Endothelial cell of umbilical vein (primary cell): Measurements from ENCODE around the gene TSNAX. TPM values are rescaled to one million over a fixed set of nuclear protein-coding genes. Genes with fewer than 3 reads are reported as not detected.

Source experiments
- BruUV-seq: library from RNA; stranded (reverse); fragments of 400-500 nt; replicated peaks from 2 replicates; lab custom pipeline; 2021; lab: Mats Ljungman, UMichigan
- CTCF ChIA-PET: fragments of 300-600, 350-600 bp; sonication (Branson Sonifier 250); formaldehyde crosslinking; loops from one replicate; lab custom pipeline; 2021; ENCODE audit warnings: antibody characterized with exemption, inconsistent platforms; lab: Charles Lee
- POLR2A ChIA-PET: fragments of 300-600, 350-600 bp; sonication (Branson Sonifier 250); formaldehyde crosslinking; loops from one replicate; lab custom pipeline; 2021; ENCODE audit warnings: antibody characterized with exemption, inconsistent platforms; lab: Charles Lee
- DNase-seq: peaks from one replicate; pipeline ENCODE4 v3.0.0-alpha.2; 2011; ENCODE audit warnings: low read depth, low spot score
- FAIRE-seq: peaks from 2 replicates; lab custom pipeline; 2011; peaks lifted over from hg19 to GRCh38; lab: Jason Lieb, UNC
- H2AFZ ChIP-seq: 2 replicates; pipeline ENCODE4 v1.6.0; 2012; ENCODE audit warnings: low read depth, low read length, control low read depth, inconsistent platforms
- H3K27ac ChIP-seq: 2 replicates; pipeline ENCODE4 v1.5.1; 2011; ENCODE audit warnings: low read depth, mild to moderate bottlenecking, control low read depth, low read length, moderate library complexity; ENCODE audit not compliant: insufficient read depth
- H3K27me3 ChIP-seq, 2 experiments: 2 replicates each; pipeline versions ENCODE4 v1.6.0 to v1.6.1; 2011; ENCODE audit warnings: low read length in 2 of 2, mixed read lengths in 1 of 2; ENCODE audit not compliant: control insufficient read depth in 2 of 2, insufficient read depth in 2 of 2
- H3K36me3 ChIP-seq, 2 experiments: 2 replicates in 1 of 2; 3 replicates in 1 of 2; pipeline ENCODE4 v1.5.1; 2011; ENCODE audit warnings: low read length in 2 of 2, mild to moderate bottlenecking in 1 of 2, moderate library complexity in 1 of 2; ENCODE audit not compliant: control insufficient read depth in 2 of 2, insufficient read depth in 2 of 2; ENCODE audit errors: extremely low read depth in 1 of 2
- H3K4me1 ChIP-seq: 3 replicates; pipeline ENCODE4 v1.5.1; 2011; ENCODE audit warnings: mild to moderate bottlenecking, low read length; ENCODE audit not compliant: control insufficient read depth, insufficient read depth; ENCODE audit errors: extremely low read depth
- H3K4me2 ChIP-seq: 2 replicates; pipeline ENCODE4 v1.6.1; 2011; ENCODE audit warnings: low read length, control low read depth, mixed read lengths; ENCODE audit not compliant: insufficient read depth
- H3K4me3 ChIP-seq, 3 experiments: fragments of 200-600 bp in 1 of 3; sonication (generic), shearing (Covaris generic) in 1 of 3; replicated peaks in 1 of 3; 2 replicates each; pipeline ENCODE4 v1.5.1; 2011 to 2016; ENCODE audit warnings: control low read depth in 3 of 3, low read length in 3 of 3, mild to moderate bottlenecking in 2 of 3, inconsistent platforms in 1 of 3, low read depth in 1 of 3, moderate library complexity in 1 of 3; ENCODE audit not compliant: insufficient read depth in 1 of 3
- H3K79me2 ChIP-seq: 2 replicates; pipeline ENCODE4 v1.6.0; 2012; ENCODE audit warnings: low read length, inconsistent platforms; ENCODE audit not compliant: control insufficient read depth, insufficient read depth
- H3K9ac ChIP-seq: replicated peaks from 2 replicates; pipeline ENCODE3; 2011; ENCODE audit warnings: low read length, control low read depth; ENCODE audit not compliant: insufficient read depth; ENCODE audit errors: extremely low read depth
- H3K9me1 ChIP-seq: replicated peaks from 3 replicates; pipeline ENCODE4 v1.6.0; 2011; ENCODE audit warnings: mild to moderate bottlenecking, low read length; ENCODE audit not compliant: control insufficient read depth, insufficient read depth; ENCODE audit errors: extremely low read depth
- H3K9me3 ChIP-seq: replicated peaks from 2 replicates; pipeline ENCODE4 v1.5.1; 2012; ENCODE audit warnings: low read length, inconsistent platforms; ENCODE audit not compliant: control insufficient read depth, insufficient read depth
- H4K20me1 ChIP-seq: replicated peaks from 2 replicates; pipeline ENCODE3; 2011; ENCODE audit warnings: mild to moderate bottlenecking, low read length; ENCODE audit not compliant: control insufficient read depth, insufficient read depth; ENCODE audit errors: extremely low read depth
- EZH2 ChIP-seq: IDR thresholded peaks from 2 replicates; pipeline ENCODE4 v1.6.1; 2012; ENCODE audit warnings: borderline replicate concordance, low read depth, mild to moderate bottlenecking, moderate library complexity, low read length, inconsistent platforms; ENCODE audit not compliant: severe bottlenecking
- FOS ChIP-seq: IDR thresholded peaks from 2 replicates; pipeline ENCODE4 v1.6.1; 2011; ENCODE audit warnings: mild to moderate bottlenecking, low read length, moderate library complexity, borderline replicate concordance; ENCODE audit not compliant: insufficient read depth
- GATA2 ChIP-seq: IDR thresholded peaks from 2 replicates; pipeline ENCODE4 v1.7.0; 2011; ENCODE audit warnings: low read depth, mild to moderate bottlenecking, moderate library complexity, mixed read lengths, low read length; ENCODE audit not compliant: insufficient read length, insufficient read depth
- JUN ChIP-seq: IDR thresholded peaks from 2 replicates; pipeline ENCODE4 v1.6.1; 2011; ENCODE audit warnings: borderline replicate concordance, low read depth; ENCODE audit not compliant: insufficient read length, insufficient read depth
- MYC ChIP-seq: IDR thresholded peaks from one replicate; pipeline ENCODE4 v1.6.1; 2011; ENCODE audit warnings: mild to moderate bottlenecking, low read depth, low read length
- POLR2A ChIP-seq: IDR thresholded peaks from 2 replicates; pipeline ENCODE4 v1.6.1; 2012; ENCODE audit warnings: low read depth, mild to moderate bottlenecking, control low read depth, low read length
- POLR2AphosphoS5 ChIP-seq: IDR thresholded peaks from 2 replicates; pipeline ENCODE4 v1.6.1; 2012; ENCODE audit warnings: low read depth, mild to moderate bottlenecking, control low read depth, low read length, moderate library complexity; ENCODE audit not compliant: insufficient read depth
- dilution Hi-C: fragments of 300-500 bp; cut with MboI; formaldehyde crosslinking; loops from one replicate; pipeline ENCODE4 v1.15.0; 2019; ENCODE audit warnings: low sequenced_read_pairs; ENCODE audit not compliant: extremely low pct_ligation_motif_present
- intact Hi-C: fragments of 100-400 bp; cut with micrococcal nuclease; formaldehyde crosslinking; loops from one replicate; pipeline ENCODE4 v1.10.0; 2022
- polyA plus RNA-seq, 4 experiments: library from polyadenylated mRNA; depleted of rRNA in 3 of 4; stranded (reverse) in 3 of 4; unstranded in 1 of 4; fragments of >200 nt; gene quantifications; 2 replicates each; pipeline versions ENCODE4 v1.2.1 to v1.2.3, GENCODE V29; 2011 to 2012; ENCODE audit warnings: missing spikeins in 1 of 4
- total RNA-seq: library from RNA; stranded (reverse); gene quantifications from 2 replicates; pipeline ENCODE4 v1.2.3, GENCODE V29; 2021
- TF ChIP-seq, protein P1 (sequence below), 2 donors: IDR thresholded peaks; 1 replicate in 1 of 2; 2 replicates in 1 of 2; pipeline ENCODE4 v1.5.1; 2011; ENCODE audit warnings: low read length in 2 of 2, mild to moderate bottlenecking in 2 of 2, moderate library complexity in 2 of 2, control low read depth in 1 of 2, inconsistent platforms in 1 of 2, low read depth in 1 of 2; ENCODE audit not compliant: insufficient read depth in 1 of 2; ENCODE audit errors: extremely low read depth in 1 of 2
- TF ChIP-seq, protein P2 (sequence below): IDR thresholded peaks from 2 replicates; pipeline ENCODE4 v1.6.1; 2011; ENCODE audit not compliant: insufficient read depth, insufficient read length

The TSNAX gene
- total and polyA plus RNA-seq, 2 donors (not counting 3 experiments of a cell fraction or from before 2014, with no cell fraction given) = 6.3 to 26.3 TPM

DNA sequence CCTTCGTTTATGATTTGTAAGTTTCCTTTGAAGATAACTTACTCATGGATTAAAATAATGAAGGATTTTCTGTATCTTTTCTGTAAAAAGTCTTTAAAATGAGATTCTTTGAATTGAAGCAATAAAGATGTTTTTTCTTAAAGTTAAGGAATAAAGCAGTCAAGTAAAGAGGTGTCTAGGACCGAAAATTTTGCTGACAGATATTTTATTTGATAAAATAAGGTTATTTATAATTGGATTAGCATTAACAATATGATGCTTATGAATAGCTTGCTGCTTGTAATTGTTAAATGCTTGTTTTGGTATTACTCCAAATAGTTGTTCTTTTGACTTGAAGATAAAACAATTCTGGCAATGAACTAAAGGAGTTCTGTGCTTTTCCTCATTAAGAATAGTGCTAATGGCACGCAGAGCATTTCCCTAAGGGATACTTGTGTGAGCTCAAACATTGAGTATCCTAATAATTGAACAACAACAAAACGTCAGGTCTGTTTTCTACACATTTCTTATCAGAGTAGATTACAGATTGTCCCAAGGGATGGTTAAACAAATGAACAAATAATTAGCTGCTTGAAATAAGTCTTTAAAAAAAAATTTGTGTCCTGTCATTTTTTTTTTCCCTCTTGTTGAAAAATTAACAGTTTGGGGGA is 16.6 kb downstream of the TSNAX start:
- Histone ChIP-seq H3K36me3 (peaks cover 0 to 5% of the 10 kb centered on the region in 2 experiments), H3K9me1 (no peaks in the 10 kb centered on the region), H4K20me1 (no peaks in the 10 kb centered on the region), H3K4me3 (no peak overlapping the region), H3K27me3 (no peaks in the 10 kb centered on the region), H3K79me2 (no peaks in the 10 kb centered on the region), H2AFZ (no peak overlapping the region), H3K27ac (peak overlapping the region; percentile 13), H3K4me2 (peak overlapping the region; percentile 75), H3K4me1 (peaks cover 25% of the 10 kb centered on the region), H3K9ac (peak overlapping the region; percentile 40), H3K9me3 (peaks cover 2% of the 10 kb centered on the region)
- peak; percentile 87 for DNase-seq
- CTCF ChIA-PET = interaction anchor here (0.7 to 2.5 kb wide), 12 partner anchors 9 to 211 kb away, joined by 3 to 8 read pairs (median 3); no protein-coding TSS in a partner anchor
- BruUV-seq = no TSS peak
- POLR2A ChIA-PET = no interaction called here
- intact Hi-C loops (loop anchor here (1.0 to 2.0 kb wide), 2 partner anchors 14 to 27 kb away; no protein-coding TSS in a partner anchor), dilution Hi-C loops (no loop called here)
- FAIRE-seq = peak; percentile 42
- TF ChIP-seq POLR2AphosphoS5 (no peak), FOS (no peak), GATA2 (no peak), MYC (no peak), EZH2 (no peak), JUN (no peak), POLR2A (no peak)
- TF ChIP-seq, protein P1, sequence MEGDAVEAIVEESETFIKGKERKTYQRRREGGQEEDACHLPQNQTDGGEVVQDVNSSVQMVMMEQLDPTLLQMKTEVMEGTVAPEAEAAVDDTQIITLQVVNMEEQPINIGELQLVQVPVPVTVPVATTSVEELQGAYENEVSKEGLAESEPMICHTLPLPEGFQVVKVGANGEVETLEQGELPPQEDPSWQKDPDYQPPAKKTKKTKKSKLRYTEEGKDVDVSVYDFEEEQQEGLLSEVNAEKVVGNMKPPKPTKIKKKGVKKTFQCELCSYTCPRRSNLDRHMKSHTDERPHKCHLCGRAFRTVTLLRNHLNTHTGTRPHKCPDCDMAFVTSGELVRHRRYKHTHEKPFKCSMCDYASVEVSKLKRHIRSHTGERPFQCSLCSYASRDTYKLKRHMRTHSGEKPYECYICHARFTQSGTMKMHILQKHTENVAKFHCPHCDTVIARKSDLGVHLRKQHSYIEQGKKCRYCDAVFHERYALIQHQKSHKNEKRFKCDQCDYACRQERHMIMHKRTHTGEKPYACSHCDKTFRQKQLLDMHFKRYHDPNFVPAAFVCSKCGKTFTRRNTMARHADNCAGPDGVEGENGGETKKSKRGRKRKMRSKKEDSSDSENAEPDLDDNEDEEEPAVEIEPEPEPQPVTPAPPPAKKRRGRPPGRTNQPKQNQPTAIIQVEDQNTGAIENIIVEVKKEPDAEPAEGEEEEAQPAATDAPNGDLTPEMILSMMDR (IDR thresholded peaks at IDR 0.05; ENCODE audit: extremely low read depth in 1 of 2, insufficient read depth in 1 of 2, low read depth in 1 of 2, low read length in 2 of 2) = no peak
- TF ChIP-seq, protein P2, sequence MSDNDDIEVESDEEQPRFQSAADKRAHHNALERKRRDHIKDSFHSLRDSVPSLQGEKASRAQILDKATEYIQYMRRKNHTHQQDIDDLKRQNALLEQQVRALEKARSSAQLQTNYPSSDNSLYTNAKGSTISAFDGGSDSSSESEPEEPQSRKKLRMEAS = no peak
